HG02870 (cell line): ENCODE results near the gene IRF2BPL.

Experiments used
- ATAC-seq: cut with Tn5 transposase; IDR thresholded peaks from one replicate; pipeline ENCODE4 v1.9.1; 2021; ENCODE audit warnings: mild to moderate bottlenecking, moderate library complexity; ENCODE audit not compliant: unreplicated experiment

Gene IRF2BPL

DNA sequence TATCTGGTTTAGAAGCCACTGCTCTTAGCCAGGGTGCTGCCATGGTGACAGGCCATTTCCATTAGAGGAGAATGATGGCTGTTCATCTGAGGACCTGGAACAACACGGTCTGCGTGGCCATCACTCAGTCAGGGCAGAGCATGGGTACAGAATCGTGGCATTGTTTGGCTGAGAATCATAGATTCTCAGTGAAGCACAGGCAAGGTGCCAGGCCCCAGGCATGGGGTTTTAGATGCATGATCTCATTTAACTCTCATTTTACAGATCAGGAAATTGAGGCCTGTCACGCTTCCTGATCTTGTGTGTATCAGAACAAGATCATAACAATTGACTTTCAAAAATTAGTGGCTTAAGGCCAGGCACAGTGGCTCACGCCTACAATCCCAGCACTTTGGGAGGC, 26.8 kb upstream of the IRF2BPL start:
- ATAC-seq, result no peak

DNA sequence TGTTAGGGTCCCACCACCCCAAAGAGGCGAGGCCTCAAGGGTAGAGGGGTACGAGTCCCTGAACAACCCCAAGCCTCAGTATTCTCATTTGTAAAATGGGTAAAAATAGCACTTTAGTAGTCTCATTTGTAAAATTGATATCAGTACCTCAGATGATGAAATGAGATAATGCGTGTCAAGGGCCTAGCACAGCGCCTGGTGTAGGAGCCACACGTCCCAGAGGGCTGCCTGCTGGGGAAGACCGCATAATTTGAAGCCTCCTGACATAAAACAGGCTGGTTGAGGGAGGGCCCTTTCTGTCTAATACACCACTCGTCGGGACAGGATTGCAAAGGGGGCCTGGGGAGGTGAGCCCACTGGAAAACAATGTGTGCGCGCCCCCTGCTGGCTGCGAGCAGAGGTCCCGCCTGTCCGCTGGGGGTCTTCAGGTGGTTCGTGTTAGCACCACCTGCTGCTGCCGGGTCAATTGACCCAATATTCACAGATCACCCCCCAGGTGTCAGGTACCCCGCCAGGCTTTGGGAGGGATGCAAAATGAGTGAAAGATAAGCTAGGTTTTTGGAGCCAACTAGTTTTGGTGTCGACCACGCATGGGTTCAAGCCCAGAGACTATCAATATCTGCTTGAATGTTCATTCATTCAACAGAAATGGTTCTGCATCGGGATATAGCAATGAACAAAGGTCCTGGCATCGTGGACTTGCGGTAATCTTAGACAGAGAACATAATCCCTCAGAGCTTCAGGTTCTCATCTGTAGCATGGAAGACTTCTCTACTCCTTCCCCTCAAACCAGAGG, 24.7 kb upstream of the IRF2BPL start:
- peak; percentile 59 for ATAC-seq

DNA sequence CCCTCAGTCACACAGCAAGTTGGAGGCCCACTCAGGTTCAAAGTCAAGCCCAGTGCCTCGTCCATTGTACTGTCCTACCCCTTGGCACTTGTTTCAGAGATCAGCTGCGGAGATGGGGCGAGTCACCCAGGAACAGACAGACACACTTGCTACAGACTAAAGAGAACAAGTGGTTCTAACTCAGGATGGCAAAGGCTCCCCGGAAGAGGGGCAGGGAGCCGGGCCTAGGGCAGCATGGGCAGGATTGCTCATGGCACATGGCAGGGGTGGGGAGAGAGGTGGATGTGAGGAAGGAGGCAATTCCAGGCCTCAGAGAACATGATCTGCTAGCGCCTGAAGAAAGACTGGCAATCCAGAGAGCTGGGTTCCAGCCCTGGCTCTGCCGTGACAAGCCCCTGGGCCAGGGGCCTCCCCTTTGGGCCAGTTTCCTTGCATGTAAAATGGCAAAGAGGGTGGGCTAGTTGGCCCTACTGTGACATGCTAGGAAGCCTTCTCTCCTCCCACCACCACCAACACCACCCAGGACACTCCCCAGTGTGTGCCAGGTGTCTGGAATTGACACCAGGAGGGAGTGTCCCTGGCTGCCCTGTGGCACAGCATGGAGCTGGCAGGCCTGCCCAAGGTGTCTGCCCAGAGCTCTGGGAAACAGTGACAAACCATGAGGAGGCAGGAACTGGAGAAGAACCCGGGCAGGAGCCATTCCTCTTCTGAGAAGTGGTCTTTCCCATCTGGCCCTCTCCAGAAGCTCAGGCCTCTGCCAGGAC, 24.0 kb upstream of the IRF2BPL start:
- no peak for ATAC-seq

DNA sequence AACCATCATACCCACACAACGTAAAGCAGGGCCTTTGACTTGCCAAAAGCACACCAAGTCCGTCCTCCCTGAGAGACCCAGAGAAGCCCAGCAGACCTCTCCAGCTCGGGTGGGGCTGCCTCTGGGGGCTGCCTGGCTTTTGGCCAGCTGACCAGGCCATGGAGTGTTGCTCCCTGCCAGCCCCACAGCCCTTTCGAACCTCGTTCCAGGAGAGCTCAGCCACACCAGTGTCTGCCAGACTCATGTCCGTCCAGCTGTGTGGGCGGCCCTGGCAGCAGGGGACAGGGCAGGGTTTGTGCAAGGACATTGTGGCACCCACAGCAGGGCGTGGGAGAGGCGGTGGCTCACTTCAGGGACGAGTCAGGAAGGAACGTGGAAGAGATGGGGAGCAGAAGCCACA, 22.6 kb upstream of the IRF2BPL start:
- no peak for ATAC-seq

DNA sequence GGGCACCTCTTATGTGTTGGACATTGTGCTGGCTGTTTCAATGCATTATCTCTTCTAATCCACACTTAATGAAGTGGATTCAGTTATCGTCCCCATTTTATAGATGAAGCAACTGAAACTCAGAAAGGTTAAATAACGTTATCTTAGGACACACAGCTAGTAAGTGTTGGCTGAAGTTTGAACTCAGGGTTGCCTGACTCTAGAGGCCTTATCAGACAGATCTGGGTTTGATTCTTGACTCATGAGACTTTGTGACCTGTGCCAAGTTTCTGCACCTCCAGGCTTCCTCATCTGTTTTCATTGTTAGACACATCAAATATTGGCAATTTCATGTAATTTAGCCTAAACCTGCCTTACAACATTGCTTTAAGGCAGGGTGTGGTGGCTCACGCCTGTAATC, 18.2 kb upstream of the IRF2BPL start:
- no peak for ATAC-seq

DNA sequence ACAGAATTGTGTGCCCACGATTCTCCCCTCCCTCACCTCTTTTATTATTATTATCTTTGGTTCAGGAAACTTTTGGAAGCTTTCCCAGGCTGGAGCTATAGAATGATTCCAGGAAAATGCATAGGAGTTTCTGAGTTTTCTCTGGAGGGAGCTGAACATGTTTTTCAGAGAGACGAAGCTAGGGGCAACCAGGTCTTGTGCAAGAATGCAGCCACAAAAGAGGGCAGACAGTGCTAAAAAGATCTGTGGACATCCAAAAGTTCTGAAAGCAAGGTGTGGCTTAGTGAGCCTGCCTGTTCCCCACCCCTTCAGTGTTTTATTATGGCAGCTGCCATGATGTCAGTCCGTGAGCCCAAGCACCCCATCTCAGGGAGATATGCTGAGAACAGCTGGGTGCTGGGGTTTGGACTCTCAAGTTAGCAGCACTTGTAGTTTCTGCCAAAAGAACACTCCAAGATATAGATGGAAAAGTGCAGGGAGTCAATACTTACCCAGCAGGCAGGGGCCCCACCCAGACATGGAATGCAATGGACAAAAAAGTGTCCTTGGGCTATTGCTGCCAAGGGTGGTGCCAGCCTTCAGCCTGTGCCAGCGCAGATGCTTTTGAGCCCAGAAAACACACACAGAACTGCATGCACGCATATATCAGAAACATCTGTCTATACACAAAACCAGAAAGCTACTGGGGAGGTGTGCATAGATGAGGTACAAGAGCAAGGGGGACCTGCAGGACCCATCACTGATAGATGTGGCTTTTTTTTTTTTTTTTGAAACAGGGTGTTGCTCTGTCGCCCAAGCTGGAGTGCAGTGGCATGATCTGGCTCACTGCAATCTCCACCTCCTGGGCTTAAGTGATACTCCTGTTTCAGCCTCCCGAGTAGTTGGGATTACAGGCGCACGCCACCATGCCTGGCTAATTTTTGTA, 17.0 kb upstream of the IRF2BPL start:
- no peak for ATAC-seq

DNA sequence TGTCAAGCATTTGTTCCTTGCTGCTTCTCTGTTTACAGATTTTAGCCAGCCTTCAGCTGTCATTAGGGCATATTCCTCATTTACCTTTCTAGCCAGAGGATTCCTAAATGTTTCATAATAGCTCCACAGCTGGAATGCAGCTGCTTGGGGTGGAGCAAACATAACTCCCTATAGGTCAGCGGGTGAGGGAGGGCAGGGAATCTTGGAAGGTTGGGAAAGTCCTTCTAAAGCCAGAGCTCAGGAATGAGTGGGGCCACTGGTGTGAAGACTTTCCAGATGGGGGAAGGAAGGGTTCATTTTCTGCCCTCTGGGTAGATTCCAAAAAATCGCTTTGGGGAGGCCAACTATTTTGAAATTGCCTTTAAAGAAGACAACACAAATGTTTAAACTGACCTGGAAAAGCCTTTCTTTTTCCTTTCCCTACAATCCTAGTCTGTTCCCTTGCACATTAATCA, 16.3 kb upstream of the IRF2BPL start:
- ATAC-seq, result no peak

DNA sequence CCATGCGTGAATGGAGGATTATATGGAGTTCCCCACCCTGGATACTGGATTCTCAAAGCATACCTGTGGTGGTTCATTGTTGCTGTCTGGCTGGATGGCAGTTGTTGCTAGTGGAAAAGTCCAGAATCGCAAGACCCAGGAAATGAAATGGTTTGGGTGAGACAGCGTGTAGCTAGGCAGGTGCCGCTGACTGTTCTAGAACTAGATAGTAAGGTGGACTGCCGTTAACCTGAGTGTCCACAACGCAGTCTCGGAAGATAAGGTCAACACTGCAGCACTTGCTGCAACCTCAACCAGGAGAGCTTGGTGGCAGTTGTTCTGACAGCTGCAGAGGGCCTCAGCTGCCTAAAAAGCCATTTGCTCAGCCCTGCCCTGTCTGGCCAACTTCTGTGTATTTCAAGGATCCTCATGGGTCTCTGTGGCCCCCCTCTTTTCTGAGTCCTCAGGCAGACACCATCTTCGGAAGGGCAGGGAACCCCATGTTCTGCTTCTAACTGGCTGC, 15.5 kb upstream of the IRF2BPL start:
- no peak for ATAC-seq

DNA sequence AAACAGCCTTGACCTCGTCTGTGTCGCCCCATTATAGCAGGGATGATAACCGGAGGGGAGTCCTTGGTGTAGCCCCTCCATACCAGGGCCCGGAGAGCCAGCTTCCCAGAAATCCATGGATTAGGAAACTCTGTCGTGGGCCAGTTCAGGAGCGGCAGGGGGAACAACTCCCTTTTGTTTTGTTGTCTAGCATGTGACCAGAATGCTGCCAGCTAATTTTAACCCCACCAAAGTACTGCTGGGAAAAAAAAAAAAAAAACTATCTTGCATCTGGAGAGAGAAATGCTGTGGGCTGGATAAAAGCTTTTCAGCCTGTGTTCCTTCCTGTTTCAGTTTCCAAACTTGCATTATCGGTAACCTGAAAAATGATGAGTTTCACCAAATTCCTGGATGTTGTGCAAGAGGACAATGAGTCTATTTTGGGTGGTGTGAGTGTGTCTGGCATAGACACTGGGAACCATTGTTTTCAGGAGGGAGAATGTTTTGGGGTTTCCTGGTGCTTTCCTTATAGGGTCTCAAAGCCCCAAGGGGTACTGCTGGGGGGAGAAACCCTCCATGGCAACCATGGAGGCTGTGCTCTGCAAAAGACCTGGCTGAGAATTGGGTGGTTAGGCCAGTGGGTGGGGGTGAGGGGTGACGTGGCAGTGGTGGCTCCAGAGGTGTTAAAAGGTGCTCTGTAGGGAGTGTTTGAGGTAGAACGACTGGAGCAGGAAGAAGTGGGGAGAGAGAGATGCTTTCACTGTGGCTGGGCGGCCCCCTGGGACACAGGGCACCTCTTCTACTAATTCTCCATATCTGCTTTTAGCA, 14.9 kb upstream of the IRF2BPL start:
- no peak for ATAC-seq

DNA sequence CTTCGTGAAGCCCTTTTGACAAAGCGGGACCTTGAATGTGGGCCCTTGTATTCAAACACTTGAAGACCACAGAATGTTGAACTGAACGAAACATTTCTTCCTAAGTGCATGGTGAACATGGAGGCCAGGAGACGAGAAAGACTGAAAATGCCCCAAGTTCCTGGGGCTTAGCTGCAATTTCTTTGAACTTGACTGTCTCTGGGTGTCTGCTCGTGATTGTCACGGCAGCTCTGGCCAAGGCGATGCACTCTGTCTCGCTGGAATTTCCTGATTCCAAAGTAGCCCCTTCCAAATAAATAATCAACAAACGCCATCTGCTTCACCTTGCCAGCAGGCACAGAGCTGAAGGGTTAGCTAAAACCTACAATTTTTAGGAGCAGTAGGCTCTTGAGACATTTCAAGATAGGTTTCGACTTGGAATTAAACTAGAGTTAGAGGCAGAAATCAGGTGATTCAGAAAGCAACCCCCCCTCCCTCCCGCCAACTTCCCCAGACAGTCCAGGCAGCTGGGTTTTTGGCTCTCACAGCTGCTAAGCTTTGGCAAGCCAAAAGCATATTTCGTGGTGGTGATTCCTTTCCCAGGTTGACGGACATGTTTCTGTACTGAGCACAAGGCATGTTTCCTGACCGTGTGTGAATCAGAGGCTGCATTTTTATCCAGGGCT, 13.5 kb upstream of the IRF2BPL start:
- ATAC-seq, result no peak

DNA sequence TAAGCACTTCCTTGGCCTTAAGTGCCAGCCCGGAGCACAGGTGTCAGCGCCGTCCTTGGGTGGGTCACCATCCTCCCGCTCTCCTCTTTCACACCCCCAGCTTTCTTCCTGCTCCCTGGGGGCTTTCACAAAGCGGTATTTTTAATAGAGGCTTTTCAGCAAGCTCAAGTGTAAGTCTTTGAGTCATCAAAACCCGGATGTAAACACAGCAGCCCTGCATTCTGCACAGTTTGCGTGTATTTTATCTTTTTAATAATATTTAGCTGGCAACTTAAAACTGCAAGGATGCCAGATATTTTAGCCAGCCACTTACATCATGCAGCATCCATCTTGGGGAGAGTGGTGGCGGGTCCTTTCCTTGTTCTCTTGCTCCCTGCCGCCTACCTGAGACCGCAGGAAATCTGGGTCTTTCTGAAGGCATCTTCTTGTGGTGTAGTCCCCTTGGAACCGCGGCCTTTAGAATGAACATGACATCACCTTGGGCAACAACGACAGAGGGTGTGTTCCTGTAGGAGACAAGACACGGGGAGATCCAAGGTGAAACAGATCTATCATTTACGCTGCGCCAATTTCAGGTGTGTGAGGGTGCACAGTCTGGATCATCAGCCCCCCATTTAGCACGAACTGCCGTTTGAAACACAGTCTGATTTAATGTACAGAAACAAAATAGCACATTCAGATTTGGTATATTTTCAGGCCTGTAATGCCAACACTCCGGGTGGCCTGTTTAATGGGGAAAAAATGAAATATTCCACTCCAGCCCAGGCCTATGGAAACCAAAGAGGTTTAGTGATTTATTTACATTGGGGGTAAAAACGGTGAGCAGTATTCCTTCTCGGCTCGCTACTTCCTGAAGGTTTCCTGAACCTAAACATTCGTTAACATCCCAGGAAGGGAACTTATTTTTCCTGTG, 12.5 kb upstream of the IRF2BPL start:
- peak; percentile 11 for ATAC-seq

DNA sequence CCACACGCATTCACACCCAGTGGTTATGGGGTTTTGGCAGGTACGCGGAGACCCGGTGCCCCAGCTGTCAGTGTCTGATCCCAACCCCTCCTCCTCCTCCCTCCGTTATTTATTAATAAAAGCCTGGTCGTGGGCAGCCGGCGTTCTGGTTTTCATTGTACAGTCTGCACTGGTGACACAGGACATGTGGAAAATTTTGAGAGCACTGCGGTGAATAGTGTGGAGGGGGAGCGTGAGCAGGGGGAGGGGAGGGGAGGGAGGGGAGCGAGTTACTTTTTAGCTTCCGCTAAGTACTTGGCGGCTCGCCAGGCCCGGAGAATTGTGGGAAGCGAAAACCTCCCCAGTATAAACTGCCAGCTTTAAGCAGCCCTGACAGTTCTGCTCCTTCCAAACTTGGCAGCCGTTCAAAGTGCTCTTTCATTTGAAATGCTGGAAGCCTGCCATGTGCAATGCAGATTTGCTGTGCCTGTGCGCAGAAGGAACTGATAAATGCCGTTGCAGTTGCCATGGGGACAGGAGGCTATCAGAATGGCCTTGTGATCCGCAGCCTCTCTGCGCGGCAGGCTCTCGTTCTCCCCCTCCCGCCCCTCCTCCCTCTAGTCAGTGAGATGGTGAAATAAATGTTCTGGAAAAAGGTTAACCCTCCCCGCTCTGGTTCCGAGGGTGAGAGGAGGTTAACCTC, 11.7 kb upstream of the IRF2BPL start:
- ATAC-seq, result peak; percentile 49

DNA sequence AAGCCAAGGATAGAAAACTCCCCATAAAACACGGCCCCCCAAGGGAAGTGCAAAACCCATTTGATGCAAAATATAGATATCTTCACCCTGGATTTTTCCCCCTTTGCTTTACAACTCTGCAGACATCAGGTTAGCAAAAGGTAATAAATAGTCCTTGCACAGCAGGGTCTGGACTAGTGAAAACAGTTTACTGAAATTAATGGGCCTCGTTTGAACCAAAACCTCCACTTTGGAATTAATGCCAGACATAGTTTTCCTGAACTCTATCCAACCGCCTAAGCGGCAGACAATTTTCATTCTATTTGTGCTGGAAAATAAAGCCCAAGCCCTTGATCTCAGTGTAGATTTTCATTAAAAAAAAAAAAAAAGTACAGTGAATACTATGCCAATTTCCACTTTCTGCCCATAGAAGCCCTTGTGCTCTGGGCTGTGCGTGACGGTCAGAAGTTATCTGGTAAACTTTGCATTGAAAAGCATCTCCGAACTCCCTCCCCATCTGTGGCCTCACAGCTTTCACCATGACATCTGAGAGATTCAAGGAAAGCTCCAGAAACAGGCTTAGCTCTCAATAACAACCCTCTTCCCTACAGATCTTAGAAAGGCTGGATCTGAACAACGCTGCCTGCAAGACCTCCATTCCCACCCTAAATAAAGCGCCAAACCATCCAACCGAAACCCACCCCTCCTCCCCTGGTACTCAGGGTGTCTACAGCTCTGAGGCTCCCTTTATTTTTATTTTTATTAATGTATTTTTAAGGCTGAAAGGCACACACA, 11.0 kb upstream of the IRF2BPL start:
- ATAC-seq, result peak; percentile 4

DNA sequence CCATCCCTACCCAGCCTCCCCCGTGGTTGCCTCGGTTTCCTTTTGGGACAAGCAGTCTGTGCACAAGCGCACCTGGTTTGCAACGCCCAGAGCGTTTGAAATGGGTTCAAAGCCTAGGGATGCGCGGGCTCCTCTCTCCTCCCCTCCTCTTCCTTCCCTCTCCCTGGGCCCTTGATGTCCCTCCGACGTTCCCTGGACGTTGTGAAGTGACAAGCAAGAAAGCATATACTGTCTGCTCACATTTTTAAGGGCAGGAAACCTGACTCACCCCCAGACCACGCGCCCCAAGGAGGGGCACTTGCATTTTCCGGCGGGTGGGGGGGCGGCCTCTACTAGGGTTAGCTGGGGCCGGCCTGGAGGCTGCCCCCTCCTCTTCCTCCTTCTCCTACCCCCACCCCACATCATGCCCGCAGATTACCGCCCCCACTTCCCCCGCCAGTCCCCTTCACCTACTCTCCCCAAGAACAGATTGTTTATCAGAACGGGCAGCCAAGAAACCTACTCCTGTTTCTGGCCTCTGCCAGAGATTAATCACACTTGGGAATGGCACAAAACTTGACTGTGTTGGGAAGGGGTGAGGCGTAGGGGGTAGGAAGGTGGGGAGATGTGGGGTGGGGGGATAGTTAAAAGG, 9.5 kb upstream of the IRF2BPL start:
- no peak for ATAC-seq

DNA sequence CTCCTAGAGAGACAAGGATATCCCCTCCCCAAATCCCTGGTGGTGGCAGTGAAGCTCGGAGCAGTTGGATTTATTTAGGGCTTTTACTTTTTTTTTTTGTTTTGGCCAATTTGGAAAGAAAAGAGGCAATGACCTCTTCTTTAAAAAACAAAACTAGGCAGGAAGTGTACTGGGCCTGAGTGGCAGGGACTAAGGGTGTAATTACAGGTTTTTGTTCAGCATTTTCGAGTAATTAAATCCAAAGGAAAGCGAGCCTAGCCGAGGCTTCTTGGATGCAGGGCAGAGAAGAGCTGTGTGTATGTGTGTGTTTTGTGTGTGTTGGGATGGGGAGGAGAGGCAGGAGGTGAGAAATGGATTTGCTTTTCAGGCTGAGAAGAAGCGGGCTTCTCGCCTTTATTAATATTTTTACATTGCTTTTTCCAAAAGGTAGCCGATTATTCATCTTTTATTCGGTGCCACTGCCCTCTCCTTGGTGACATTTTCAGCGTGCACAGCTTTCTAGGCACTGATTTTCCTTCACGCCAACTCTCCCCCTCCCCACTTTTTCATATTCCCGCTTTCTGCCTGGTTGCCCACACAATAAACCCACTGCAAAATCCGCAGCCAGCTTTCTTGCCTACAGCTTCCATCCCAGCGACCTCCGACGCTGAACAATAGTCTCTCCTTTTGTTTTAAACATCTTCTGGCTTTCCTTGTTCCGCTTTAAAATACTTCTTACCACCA, 8.9 kb upstream of the IRF2BPL start:
- ATAC-seq, result no peak
